Measurements from ENCODE around the gene PIH1D1. TPM values are rescaled to one million over a fixed set of nuclear protein-coding genes. Genes with fewer than 3 reads are reported as not detected.

The PIH1D1 gene
- total and polyA plus RNA-seq, 11 donors: 16.3 to 57.6 (median 31.1) TPM

DNA sequence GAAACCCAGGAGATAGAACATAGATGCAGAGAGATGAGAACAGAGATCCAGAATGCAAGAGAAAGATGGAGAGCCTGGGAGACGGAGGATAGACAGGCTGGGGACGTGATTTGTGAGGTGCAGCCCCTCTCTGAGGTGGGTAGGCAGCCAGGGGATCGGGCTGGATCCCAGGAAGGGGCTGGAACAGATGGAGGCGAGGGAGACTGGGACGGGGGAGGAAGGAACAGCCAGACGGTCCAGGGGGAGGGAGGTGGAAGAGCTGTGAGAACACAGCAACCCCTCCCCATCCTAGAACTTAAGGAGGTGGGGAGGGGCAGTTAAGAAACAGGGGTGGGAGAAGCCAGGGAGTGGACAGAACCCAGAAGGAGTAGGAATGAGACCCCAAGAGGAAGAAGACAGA, 13.4 kb downstream of the PIH1D1 start:
- Histone ChIP-seq H3K36me3 (no peaks in the 10 kb centered on the region), H3K4me1 (peaks cover 0 to 20% (median 2%) of the 10 kb centered on the region in 12 donors), H3K9me3 (no peaks in the 10 kb centered on the region), H3K4me3 (no peak overlapping the region), H3K27ac (no peak overlapping the region), H3K27me3 (peaks cover 14 to 85% (median 72%) of the 10 kb centered on the region in 9 donors)
- intact Hi-C loops (cut with DNase I): no loop called here
- no peak for DNase-seq
- no peak for ATAC-seq
- no peak for TF ChIP-seq POLR2A (IDR thresholded peaks at IDR 0.05)
- TF ChIP-seq, protein P1, sequence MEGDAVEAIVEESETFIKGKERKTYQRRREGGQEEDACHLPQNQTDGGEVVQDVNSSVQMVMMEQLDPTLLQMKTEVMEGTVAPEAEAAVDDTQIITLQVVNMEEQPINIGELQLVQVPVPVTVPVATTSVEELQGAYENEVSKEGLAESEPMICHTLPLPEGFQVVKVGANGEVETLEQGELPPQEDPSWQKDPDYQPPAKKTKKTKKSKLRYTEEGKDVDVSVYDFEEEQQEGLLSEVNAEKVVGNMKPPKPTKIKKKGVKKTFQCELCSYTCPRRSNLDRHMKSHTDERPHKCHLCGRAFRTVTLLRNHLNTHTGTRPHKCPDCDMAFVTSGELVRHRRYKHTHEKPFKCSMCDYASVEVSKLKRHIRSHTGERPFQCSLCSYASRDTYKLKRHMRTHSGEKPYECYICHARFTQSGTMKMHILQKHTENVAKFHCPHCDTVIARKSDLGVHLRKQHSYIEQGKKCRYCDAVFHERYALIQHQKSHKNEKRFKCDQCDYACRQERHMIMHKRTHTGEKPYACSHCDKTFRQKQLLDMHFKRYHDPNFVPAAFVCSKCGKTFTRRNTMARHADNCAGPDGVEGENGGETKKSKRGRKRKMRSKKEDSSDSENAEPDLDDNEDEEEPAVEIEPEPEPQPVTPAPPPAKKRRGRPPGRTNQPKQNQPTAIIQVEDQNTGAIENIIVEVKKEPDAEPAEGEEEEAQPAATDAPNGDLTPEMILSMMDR (IDR thresholded peaks at IDR 0.05): no peak
- 16 to 20% (median 18%) methylated on average over 6 of the region's 6 CpGs for WGBS, 4 donors

DNA sequence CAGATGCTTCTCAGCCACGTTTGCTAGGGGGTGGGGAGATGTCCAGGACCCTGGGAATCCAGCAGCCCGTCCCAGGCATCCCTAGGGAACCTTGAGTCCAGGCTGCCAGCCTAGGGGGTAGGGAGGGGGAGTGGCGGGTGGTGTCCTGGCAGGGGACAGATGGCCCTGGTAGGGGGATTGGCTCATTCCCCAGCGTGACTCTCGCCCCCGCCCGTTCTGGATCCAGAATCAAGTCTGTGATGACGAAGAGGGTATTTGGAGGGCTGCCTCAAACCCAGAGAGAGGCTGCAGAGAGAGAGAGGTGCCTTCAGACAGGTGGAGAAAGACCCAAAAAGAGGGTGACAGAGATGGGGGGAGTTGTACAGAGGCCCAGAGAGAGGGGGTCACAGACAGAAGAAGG, 14.4 kb downstream of the PIH1D1 start:
- DNase-seq (no peak), ATAC-seq (no peak)
- no peak for TF ChIP-seq POLR2A (IDR thresholded peaks at IDR 0.05)
- TF ChIP-seq, protein P1 (IDR thresholded peaks at IDR 0.05): no peak
- Histone ChIP-seq H3K4me3 (no peak overlapping the region), H3K9me3 (no peaks in the 10 kb centered on the region), H3K27ac (no peak overlapping the region), H3K27me3 (peaks cover 21 to 93% (median 82%) of the 10 kb centered on the region in 9 donors), H3K36me3 (no peaks in the 10 kb centered on the region), H3K4me1 (peaks cover 0 to 17% (median 0%) of the 10 kb centered on the region in 12 donors)
- WGBS, 4 donors: 4 to 31% (median 18%) methylated on average over 6 to 8 of the region's 8 CpGs
- intact Hi-C loops (cut with DNase I): no loop called here

DNA sequence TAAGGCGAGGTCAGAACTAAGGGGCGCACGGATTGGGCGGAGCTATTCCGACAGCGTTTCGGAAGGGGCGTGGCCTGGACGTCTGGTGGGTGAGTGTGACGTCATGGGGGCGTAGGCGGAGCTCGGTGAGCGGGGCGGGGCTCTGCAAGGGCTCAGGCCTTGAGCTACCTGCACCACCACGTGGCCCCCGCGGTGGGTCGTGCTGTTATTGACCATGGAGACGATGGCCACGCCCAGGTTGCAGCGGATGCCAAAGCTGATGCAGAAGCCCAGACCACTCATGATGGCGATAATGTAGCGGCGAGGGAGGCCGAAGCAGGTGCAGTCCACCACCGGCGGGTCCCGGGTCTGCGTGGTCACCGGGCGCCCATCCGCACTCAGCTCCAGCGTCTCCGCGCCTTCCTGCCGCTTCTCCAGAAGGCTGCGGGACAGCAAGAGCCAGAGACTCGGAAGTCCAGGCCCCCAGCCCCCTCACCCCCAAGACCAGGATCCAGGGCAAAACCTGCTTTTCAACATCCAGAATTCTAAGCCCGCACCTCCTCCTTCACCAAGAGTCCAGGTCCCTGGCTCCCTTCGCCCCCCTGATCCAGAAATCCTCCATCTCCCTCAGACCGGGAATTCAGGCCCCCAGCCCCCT, 15.1 kb downstream of the PIH1D1 start:
- Histone ChIP-seq H3K9me3 (no peaks in the 10 kb centered on the region), H3K4me3 (no peak overlapping the region), H3K27me3 (peaks cover 26 to 93% (median 87%) of the 10 kb centered on the region in 9 donors), H3K27ac (no peak overlapping the region), H3K36me3 (no peaks in the 10 kb centered on the region), H3K4me1 (peaks cover 0 to 11% (median 0%) of the 10 kb centered on the region in 12 donors)
- TF ChIP-seq POLR2A (IDR thresholded peaks at IDR 0.05): no peak
- TF ChIP-seq, protein P1 (IDR thresholded peaks at IDR 0.05): no peak
- DNase-seq: no peak
- ATAC-seq: no peak
- 14 to 26% (median 20%) methylated on average over 15 to 42 of the region's 42 CpGs for WGBS, 4 donors
- intact Hi-C loops (cut with DNase I): no loop called here

DNA sequence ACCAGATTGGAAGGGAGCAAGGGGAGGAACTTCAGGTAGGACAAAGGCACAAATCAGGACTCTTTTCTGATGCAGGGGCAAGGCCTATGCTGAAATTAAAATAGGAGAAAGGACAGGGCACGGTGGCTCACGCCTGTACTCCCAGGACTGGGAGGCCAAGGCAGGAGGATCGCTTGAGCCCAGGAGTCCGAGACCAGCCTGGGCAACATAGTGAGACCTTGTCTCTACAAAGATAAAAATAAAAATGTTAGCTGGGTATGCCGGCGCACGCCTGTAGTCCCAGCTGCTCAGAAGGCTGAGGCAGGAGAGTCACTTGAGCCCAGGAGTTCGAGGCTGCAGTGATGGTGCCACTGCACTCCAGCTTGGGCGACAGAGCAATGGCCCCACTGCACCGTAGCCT, 15.9 kb downstream of the PIH1D1 start:
- Histone ChIP-seq H3K27ac (no peak overlapping the region), H3K27me3 (peaks cover 34 to 96% (median 90%) of the 10 kb centered on the region in 9 donors), H3K4me1 (peaks cover 0 to 11% (median 0%) of the 10 kb centered on the region in 12 donors), H3K9me3 (no peaks in the 10 kb centered on the region), H3K36me3 (no peaks in the 10 kb centered on the region), H3K4me3 (no peak overlapping the region)
- WGBS, 4 donors: 84 to 88% (median 86%) methylated on average over 10 of the region's 10 CpGs
- intact Hi-C loops (cut with DNase I): no loop called here
- DNase-seq (no peak), ATAC-seq (no peak)
- no peak for TF ChIP-seq POLR2A (IDR thresholded peaks at IDR 0.05)
- TF ChIP-seq, protein P1 (IDR thresholded peaks at IDR 0.05): no peak
